ENCODE results near the gene CARHSP1. TPM values are rescaled to one million over a fixed set of nuclear protein-coding genes. Genes with fewer than 3 reads are reported as not detected.

The CARHSP1 gene
- total and polyA plus RNA-seq, 9 of the 15 experiments (the other 6 are each of a cell fraction or from before 2014, with no cell fraction given), result 5.8 to 114 (median 41.1) TPM

GRCh38 chr16:8864480-8865110 is 4.2 kb downstream of the CARHSP1 start:
- Histone ChIP-seq H4K20me1 (replicated peaks; ENCODE audit: control insufficient read depth, insufficient read depth, low read length) (peaks cover 51% of the 10 kb centered on the region), H3K4me3 (no peak overlapping the region), H3K4me2 (ENCODE audit: insufficient read depth, low read length) (no peak overlapping the region), H3K9ac (ENCODE audit: insufficient read depth in 1 of 2, low read depth in 2 of 2, low read length in 2 of 2) (peak overlapping the region in 1 of 2 experiments; percentile 75; a peak in 1 of 4 replicates), H3K4me1 (replicated peaks in 1 of 2; ENCODE audit: control insufficient read depth in 2 of 2, insufficient read depth in 2 of 2, low read length in 2 of 2) (peaks cover 51 to 79% of the 10 kb centered on the region in 2 experiments), H3K79me2 (ENCODE audit: control insufficient read depth, insufficient read depth, low read length) (peaks cover 82% of the 10 kb centered on the region), H3K27me3 (ENCODE audit: control insufficient read depth in 2 of 2, insufficient read depth in 2 of 2, low read length in 2 of 2) (no peaks in the 10 kb centered on the region), H3K9me1 (ENCODE audit: control insufficient read depth, insufficient read depth, low read length) (peaks cover 16% of the 10 kb centered on the region), H3K27ac (ENCODE audit: extremely low read depth, low read depth, low read length) (no peak overlapping the region), H3K9me3 (replicated peaks; ENCODE audit: control insufficient read depth, insufficient read depth, low read depth, low read length) (no peaks in the 10 kb centered on the region), H2AFZ (ENCODE audit: low read depth, low read length) (no peak overlapping the region), H3K36me3 (ENCODE audit: control insufficient read depth, insufficient read depth, low read length) (peaks cover 21% of the 10 kb centered on the region; the same call in 1 of the 3 replicates)
- POLR2A ChIA-PET, result interaction anchor here (0.6 to 1.7 kb wide), 5 partner anchors 10 to 14 kb away, joined by 3 to 11 read pairs (median 4); no protein-coding TSS in a partner anchor
- no peak for TF ChIP-seq SREBF2 (CRISPR knock-in tag; IDR thresholded peaks at IDR 0.05)
- TF ChIP-seq, protein P1, sequence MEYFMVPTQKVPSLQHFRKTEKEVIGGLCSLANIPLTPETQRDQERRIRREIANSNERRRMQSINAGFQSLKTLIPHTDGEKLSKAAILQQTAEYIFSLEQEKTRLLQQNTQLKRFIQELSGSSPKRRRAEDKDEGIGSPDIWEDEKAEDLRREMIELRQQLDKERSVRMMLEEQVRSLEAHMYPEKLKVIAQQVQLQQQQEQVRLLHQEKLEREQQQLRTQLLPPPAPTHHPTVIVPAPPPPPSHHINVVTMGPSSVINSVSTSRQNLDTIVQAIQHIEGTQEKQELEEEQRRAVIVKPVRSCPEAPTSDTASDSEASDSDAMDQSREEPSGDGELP (CRISPR knock-in tag; IDR thresholded peaks at IDR 0.05; ENCODE audit: borderline replicate concordance), result no peak
- TF ChIP-seq KLF1 (tag; IDR thresholded peaks at IDR 0.05), result no peak
- TF ChIP-seq DIDO1 (tag; IDR thresholded peaks at IDR 0.05; ENCODE audit: low read depth), result no peak
- peak; percentile 63; the same call in 1 of the 2 replicates for TF ChIP-seq POLR2G (IDR thresholded peaks at IDR 0.05; ENCODE audit: low read depth, low read length)
- DNase-seq (ENCODE audit: extremely low read depth in 1 of 4, low spot score in 3 of 4) (no peak), FAIRE-seq (no peak), ATAC-seq (no peak)
- intact Hi-C loops (cut with micrococcal nuclease) (no loop called here), in situ Hi-C loops (cut with MboI) (no loop called here)
- WGBS (ENCODE audit: insufficient coverage, low coverage, missing lambda C conversion rate), result 70% methylated on average over 9 of the region's 13 CpGs
- CTCF ChIA-PET (ENCODE audit: low intra/inter-chr PET ratio), result interaction anchor here (1.1 kb wide), 2 partner anchors 68 to 269 kb away, joined by 4 read pairs; no protein-coding TSS in a partner anchor
- no TSS peak for BruUV-seq (replicated peaks)

Data from K562 (cell line).